Measurements from ENCODE around the gene PGM1.

PGM1 gene

GRCh38 chr1:63601061-63601460 lies 7.8 kb downstream of the PGM1 start:
- no peak for DNase-seq (ENCODE audit: low read depth)

- no peak for DNase-seq (ENCODE audit: low read depth)
These were observed 8.3 kb downstream of the PGM1 start for GRCh38 chr1:63601463-63601862.

GRCh38 chr1:63601912-63602311 lies 8.7 kb downstream of the PGM1 start:
- DNase-seq (ENCODE audit: low read depth) = no peak

GRCh38 chr1:63602629-63603028 lies 9.4 kb downstream of the PGM1 start:
- no peak for DNase-seq (ENCODE audit: low read depth)

GRCh38 chr1:63603810-63604209 lies 10.6 kb downstream of the PGM1 start:
- no peak for DNase-seq (ENCODE audit: low read depth)

- no peak for DNase-seq (ENCODE audit: low read depth)
These were observed 14.1 kb downstream of the PGM1 start for GRCh38 chr1:63607322-63607721.

- DNase-seq (ENCODE audit: low read depth) = no peak
These were observed 18.0 kb downstream of the PGM1 start for GRCh38 chr1:63611231-63611630.

GRCh38 chr1:63612564-63612963 lies 19.4 kb downstream of the PGM1 start:
- DNase-seq (ENCODE audit: low read depth) = no peak

GRCh38 chr1:63612971-63613370 lies 19.8 kb downstream of the PGM1 start:
- DNase-seq (ENCODE audit: low read depth) = no peak

- peak; percentile 40 for DNase-seq (ENCODE audit: low read depth)
These were observed 22.7 kb downstream of the PGM1 start for GRCh38 chr1:63615768-63616420.

GRCh38 chr1:63617450-63617849 lies 24.2 kb downstream of the PGM1 start:
- no peak for DNase-seq (ENCODE audit: low read depth)

GRCh38 chr1:63618011-63618410 lies 24.8 kb downstream of the PGM1 start:
- no peak for DNase-seq (ENCODE audit: low read depth)

GRCh38 chr1:63619558-63619957 lies 26.3 kb downstream of the PGM1 start:
- DNase-seq (ENCODE audit: low read depth) = no peak

- no peak for DNase-seq (ENCODE audit: low read depth)
These were observed 27.5 kb downstream of the PGM1 start for GRCh38 chr1:63620671-63621070.

- DNase-seq (ENCODE audit: low read depth) = no peak
These were observed 27.9 kb downstream of the PGM1 start for GRCh38 chr1:63621075-63621474.

GRCh38 chr1:63621698-63622097 lies 28.5 kb downstream of the PGM1 start:
- no peak for DNase-seq (ENCODE audit: low read depth)

- DNase-seq (ENCODE audit: low read depth) = no peak
These were observed 29.8 kb downstream of the PGM1 start for GRCh38 chr1:63622849-63623566.

- DNase-seq (ENCODE audit: low read depth) = no peak
These were observed 30.7 kb downstream of the PGM1 start for GRCh38 chr1:63623952-63624351.

- no peak for DNase-seq (ENCODE audit: low read depth)
These were observed 31.7 kb downstream of the PGM1 start for GRCh38 chr1:63624911-63625310.

GRCh38 chr1:63626222-63626621 lies 33.0 kb downstream of the PGM1 start:
- no peak for DNase-seq (ENCODE audit: low read depth)

GRCh38 chr1:63628607-63629006 lies 35.4 kb downstream of the PGM1 start:
- DNase-seq (ENCODE audit: low read depth) = no peak

GRCh38 chr1:63630238-63630637 lies 37.0 kb downstream of the PGM1 start:
- no peak for DNase-seq (ENCODE audit: low read depth)

- DNase-seq (ENCODE audit: low read depth) = no peak
These were observed 37.5 kb downstream of the PGM1 start for GRCh38 chr1:63630666-63631065.

GRCh38 chr1:63632110-63632509 lies 38.9 kb downstream of the PGM1 start:
- no peak for DNase-seq (ENCODE audit: low read depth)
